Endothelial cell of umbilical vein (primary cell): ENCODE measurements around the gene CD33. TPM values are rescaled to one million over a fixed set of nuclear protein-coding genes. Genes with fewer than 3 reads are reported as not detected.

Experiments used
- BruUV-seq: library from RNA; stranded (reverse); fragments of 400-500 nt; replicated peaks from 2 replicates; lab custom pipeline; 2021; lab: Mats Ljungman, UMichigan
- CTCF ChIA-PET: fragments of 300-600, 350-600 bp; sonication (Branson Sonifier 250); formaldehyde crosslinking; loops from one replicate; lab custom pipeline; 2021; ENCODE audit warnings: antibody characterized with exemption, inconsistent platforms; lab: Charles Lee
- POLR2A ChIA-PET: fragments of 300-600, 350-600 bp; sonication (Branson Sonifier 250); formaldehyde crosslinking; loops from one replicate; lab custom pipeline; 2021; ENCODE audit warnings: antibody characterized with exemption, inconsistent platforms; lab: Charles Lee
- DNase-seq: peaks from one replicate; pipeline ENCODE4 v3.0.0-alpha.2; 2011; ENCODE audit warnings: low read depth, low spot score
- FAIRE-seq: peaks from 2 replicates; lab custom pipeline; 2011; peaks lifted over from hg19 to GRCh38; lab: Jason Lieb, UNC
- H2AFZ ChIP-seq: 2 replicates; pipeline ENCODE4 v1.6.0; 2012; ENCODE audit warnings: low read depth, low read length, control low read depth, inconsistent platforms
- H3K27ac ChIP-seq: 2 replicates; pipeline ENCODE4 v1.5.1; 2011; ENCODE audit warnings: low read depth, mild to moderate bottlenecking, control low read depth, low read length, moderate library complexity; ENCODE audit not compliant: insufficient read depth
- H3K27me3 ChIP-seq, 2 experiments: 2 replicates each; pipeline versions ENCODE4 v1.6.0 to v1.6.1; 2011; ENCODE audit warnings: low read length in 2 of 2, mixed read lengths in 1 of 2; ENCODE audit not compliant: control insufficient read depth in 2 of 2, insufficient read depth in 2 of 2
- H3K36me3 ChIP-seq, 2 experiments: 2 replicates in 1 of 2; 3 replicates in 1 of 2; pipeline ENCODE4 v1.5.1; 2011; ENCODE audit warnings: low read length in 2 of 2, mild to moderate bottlenecking in 1 of 2, moderate library complexity in 1 of 2; ENCODE audit not compliant: control insufficient read depth in 2 of 2, insufficient read depth in 2 of 2; ENCODE audit errors: extremely low read depth in 1 of 2
- H3K4me1 ChIP-seq: 3 replicates; pipeline ENCODE4 v1.5.1; 2011; ENCODE audit warnings: mild to moderate bottlenecking, low read length; ENCODE audit not compliant: control insufficient read depth, insufficient read depth; ENCODE audit errors: extremely low read depth
- H3K4me2 ChIP-seq: 2 replicates; pipeline ENCODE4 v1.6.1; 2011; ENCODE audit warnings: low read length, control low read depth, mixed read lengths; ENCODE audit not compliant: insufficient read depth
- H3K4me3 ChIP-seq, 3 experiments: fragments of 200-600 bp in 1 of 3; sonication (generic), shearing (Covaris generic) in 1 of 3; replicated peaks in 1 of 3; 2 replicates each; pipeline ENCODE4 v1.5.1; 2011 to 2016; ENCODE audit warnings: control low read depth in 3 of 3, low read length in 3 of 3, mild to moderate bottlenecking in 2 of 3, inconsistent platforms in 1 of 3, low read depth in 1 of 3, moderate library complexity in 1 of 3; ENCODE audit not compliant: insufficient read depth in 1 of 3
- H3K79me2 ChIP-seq: 2 replicates; pipeline ENCODE4 v1.6.0; 2012; ENCODE audit warnings: low read length, inconsistent platforms; ENCODE audit not compliant: control insufficient read depth, insufficient read depth
- H3K9ac ChIP-seq: replicated peaks from 2 replicates; pipeline ENCODE3; 2011; ENCODE audit warnings: low read length, control low read depth; ENCODE audit not compliant: insufficient read depth; ENCODE audit errors: extremely low read depth
- H3K9me1 ChIP-seq: replicated peaks from 3 replicates; pipeline ENCODE4 v1.6.0; 2011; ENCODE audit warnings: mild to moderate bottlenecking, low read length; ENCODE audit not compliant: control insufficient read depth, insufficient read depth; ENCODE audit errors: extremely low read depth
- H3K9me3 ChIP-seq: replicated peaks from 2 replicates; pipeline ENCODE4 v1.5.1; 2012; ENCODE audit warnings: low read length, inconsistent platforms; ENCODE audit not compliant: control insufficient read depth, insufficient read depth
- H4K20me1 ChIP-seq: replicated peaks from 2 replicates; pipeline ENCODE3; 2011; ENCODE audit warnings: mild to moderate bottlenecking, low read length; ENCODE audit not compliant: control insufficient read depth, insufficient read depth; ENCODE audit errors: extremely low read depth
- CTCF ChIP-seq, 2 donors: IDR thresholded peaks; 1 replicate in 1 of 2; 2 replicates in 1 of 2; pipeline ENCODE4 v1.5.1; 2011; ENCODE audit warnings: low read length in 2 of 2, mild to moderate bottlenecking in 2 of 2, moderate library complexity in 2 of 2, control low read depth in 1 of 2, inconsistent platforms in 1 of 2, low read depth in 1 of 2; ENCODE audit not compliant: insufficient read depth in 1 of 2; ENCODE audit errors: extremely low read depth in 1 of 2
- EZH2 ChIP-seq: IDR thresholded peaks from 2 replicates; pipeline ENCODE4 v1.6.1; 2012; ENCODE audit warnings: borderline replicate concordance, low read depth, mild to moderate bottlenecking, moderate library complexity, low read length, inconsistent platforms; ENCODE audit not compliant: severe bottlenecking
- FOS ChIP-seq: IDR thresholded peaks from 2 replicates; pipeline ENCODE4 v1.6.1; 2011; ENCODE audit warnings: mild to moderate bottlenecking, low read length, moderate library complexity, borderline replicate concordance; ENCODE audit not compliant: insufficient read depth
- GATA2 ChIP-seq: IDR thresholded peaks from 2 replicates; pipeline ENCODE4 v1.7.0; 2011; ENCODE audit warnings: low read depth, mild to moderate bottlenecking, moderate library complexity, mixed read lengths, low read length; ENCODE audit not compliant: insufficient read length, insufficient read depth
- JUN ChIP-seq: IDR thresholded peaks from 2 replicates; pipeline ENCODE4 v1.6.1; 2011; ENCODE audit warnings: borderline replicate concordance, low read depth; ENCODE audit not compliant: insufficient read length, insufficient read depth
- MAX ChIP-seq: IDR thresholded peaks from 2 replicates; pipeline ENCODE4 v1.6.1; 2011; ENCODE audit not compliant: insufficient read depth, insufficient read length
- MYC ChIP-seq: IDR thresholded peaks from one replicate; pipeline ENCODE4 v1.6.1; 2011; ENCODE audit warnings: mild to moderate bottlenecking, low read depth, low read length
- POLR2A ChIP-seq: IDR thresholded peaks from 2 replicates; pipeline ENCODE4 v1.6.1; 2012; ENCODE audit warnings: low read depth, mild to moderate bottlenecking, control low read depth, low read length
- POLR2AphosphoS5 ChIP-seq: IDR thresholded peaks from 2 replicates; pipeline ENCODE4 v1.6.1; 2012; ENCODE audit warnings: low read depth, mild to moderate bottlenecking, control low read depth, low read length, moderate library complexity; ENCODE audit not compliant: insufficient read depth
- dilution Hi-C: fragments of 300-500 bp; cut with MboI; formaldehyde crosslinking; loops from one replicate; pipeline ENCODE4 v1.15.0; 2019; ENCODE audit warnings: low sequenced_read_pairs; ENCODE audit not compliant: extremely low pct_ligation_motif_present
- intact Hi-C: fragments of 100-400 bp; cut with micrococcal nuclease; formaldehyde crosslinking; loops from one replicate; pipeline ENCODE4 v1.10.0; 2022
- polyA plus RNA-seq, 4 experiments: library from polyadenylated mRNA; depleted of rRNA in 3 of 4; stranded (reverse) in 3 of 4; unstranded in 1 of 4; fragments of >200 nt; gene quantifications; 2 replicates each; pipeline versions ENCODE4 v1.2.1 to v1.2.3, GENCODE V29; 2011 to 2012; ENCODE audit warnings: missing spikeins in 1 of 4
- total RNA-seq: library from RNA; stranded (reverse); gene quantifications from 2 replicates; pipeline ENCODE4 v1.2.3, GENCODE V29; 2021

CD33 gene
- total and polyA plus RNA-seq, 2 donors (not counting 3 experiments of a cell fraction or from before 2014, with no cell fraction given): not detected

DNA sequence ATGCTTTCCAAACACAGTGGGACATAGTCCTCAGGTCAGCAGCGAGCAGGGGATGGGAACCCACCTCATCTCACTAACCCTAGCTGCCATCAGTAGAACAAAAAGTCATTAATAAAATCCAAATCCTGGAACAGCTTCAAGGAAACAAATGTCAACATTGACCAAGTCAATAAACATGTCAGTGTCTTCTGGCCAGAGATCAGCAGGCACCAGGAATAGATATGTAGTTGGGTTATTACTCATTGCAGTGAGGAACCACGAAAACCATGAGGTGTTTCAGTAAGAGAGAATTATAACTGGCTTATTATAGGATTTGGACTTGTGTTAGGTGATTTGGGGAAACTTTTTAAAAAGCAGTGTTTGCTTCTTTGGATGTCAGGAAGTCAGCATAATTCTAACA is 17.1 kb upstream of the CD33 start:
- no TSS peak for BruUV-seq
- CTCF ChIA-PET: no interaction called here

GRCh38 chr19:51210191-51210784 is 14.6 kb upstream of the CD33 start:
- Histone ChIP-seq H3K4me2 (no peak overlapping the region), H3K36me3 (no peaks in the 10 kb centered on the region), H3K9ac (no peak overlapping the region), H3K79me2 (no peaks in the 10 kb centered on the region), H3K4me3 (no peak overlapping the region), H3K9me1 (no peaks in the 10 kb centered on the region), H3K27ac (no peak overlapping the region), H3K27me3 (no peaks in the 10 kb centered on the region), H4K20me1 (no peaks in the 10 kb centered on the region), H2AFZ (no peak overlapping the region), H3K9me3 (no peaks in the 10 kb centered on the region), H3K4me1 (no peaks in the 10 kb centered on the region)
- intact Hi-C loops (no loop called here), dilution Hi-C loops (no loop called here)
- no TSS peak for BruUV-seq
- DNase-seq (no peak), FAIRE-seq (no peak)
- ChIA-PET CTCF (no interaction called here), POLR2A (no interaction called here)
- TF ChIP-seq MYC (no peak), MAX (no peak), JUN (no peak), CTCF (IDR thresholded peaks at IDR 0.05; ENCODE audit: extremely low read depth in 1 of 2, insufficient read depth in 1 of 2, low read depth in 1 of 2, low read length in 2 of 2) (no peak), POLR2AphosphoS5 (no peak), POLR2A (no peak), EZH2 (no peak), GATA2 (no peak), FOS (no peak)

More for the DNA sequence above, 17.1 kb upstream of the CD33 start:
- H3K27me3 ChIP-seq: no peaks in the 10 kb centered on the region
- no peak overlapping the region for H3K27ac ChIP-seq
- no peaks in the 10 kb centered on the region for H3K4me1 ChIP-seq
- H2AFZ ChIP-seq: no peak overlapping the region
- no peak overlapping the region for H3K9ac ChIP-seq
- no peaks in the 10 kb centered on the region for H3K36me3 ChIP-seq
- POLR2A ChIA-PET: no interaction called here
- no peak for FAIRE-seq
- no peak for DNase-seq
- H3K79me2 ChIP-seq: no peaks in the 10 kb centered on the region
- dilution Hi-C loops (no loop called here), intact Hi-C loops (no loop called here)
- no peaks in the 10 kb centered on the region for H3K9me1 ChIP-seq
- H3K4me3 ChIP-seq: no peak overlapping the region
- no peaks in the 10 kb centered on the region for H3K9me3 ChIP-seq
- TF ChIP-seq POLR2A (no peak), GATA2 (no peak), POLR2AphosphoS5 (no peak)
- H3K4me2 ChIP-seq: no peak overlapping the region
- H4K20me1 ChIP-seq: no peaks in the 10 kb centered on the region
